KMS-11 (cell line): Measurements from ENCODE around the gene LRRK2.

ENCODE experiments used
- H2AFZ ChIP-seq: fragments of 200-600 bp; sonication (generic); 2 replicates; pipeline ENCODE4 v1.6.1; 2016; ENCODE audit warnings: antibody characterized with exemption, mixed run types, low read depth
- H3K27ac ChIP-seq: fragments of 200-600 bp; sonication (generic); 2 replicates; pipeline ENCODE4 v1.6.1; 2016; ENCODE audit warnings: mild to moderate bottlenecking, mixed run types
- H3K27me3 ChIP-seq: fragments of 200-600 bp; sonication (generic); 2 replicates; pipeline ENCODE4 v1.6.1; 2017; ENCODE audit warnings: mild to moderate bottlenecking, low read depth, mixed run types, moderate library complexity; ENCODE audit not compliant: insufficient read depth
- H3K36me3 ChIP-seq: fragments of 200-600 bp; sonication (generic); 2 replicates; pipeline ENCODE4 v1.6.1; 2017; ENCODE audit warnings: mild to moderate bottlenecking, mixed run types; ENCODE audit not compliant: insufficient read depth
- H3K4me1 ChIP-seq: fragments of 200-600 bp; sonication (generic); 2 replicates; pipeline ENCODE4 v1.6.1; 2016; ENCODE audit warnings: mild to moderate bottlenecking, low read depth, mixed run types; ENCODE audit not compliant: poor library complexity, severe bottlenecking
- H3K4me2 ChIP-seq: fragments of 200-600 bp; sonication (generic); 2 replicates; pipeline ENCODE4 v1.7.0; 2016; ENCODE audit warnings: mild to moderate bottlenecking, mixed run types
- H3K4me3 ChIP-seq: fragments of 200-600 bp; sonication (generic); IDR thresholded peaks from 2 replicates; pipeline ENCODE4 v1.6.1; 2017; ENCODE audit warnings: low read depth, low read length, mixed read lengths; ENCODE audit not compliant: insufficient read depth
- H3K79me2 ChIP-seq: fragments of 200-600 bp; sonication (generic); 2 replicates; pipeline ENCODE4 v1.6.1; 2016; ENCODE audit warnings: low read depth, mixed run types; ENCODE audit not compliant: insufficient read depth
- H3K9ac ChIP-seq: fragments of 200-600 bp; sonication (generic); 2 replicates; pipeline ENCODE4 v1.6.1; 2016; ENCODE audit warnings: mild to moderate bottlenecking, mixed run types
- H4K20me1 ChIP-seq: fragments of 200-600 bp; sonication (generic); 2 replicates; pipeline ENCODE4 v1.6.1; 2016; ENCODE audit warnings: mild to moderate bottlenecking, mixed run types; ENCODE audit not compliant: insufficient read depth
- TF ChIP-seq, protein P1 (sequence below): fragments of 200-600 bp; sonication (generic); conservative IDR thresholded peaks from 2 replicates; pipeline ENCODE4 v1.6.1; 2017; ENCODE audit warnings: low read depth, mild to moderate bottlenecking, antibody characterized with exemption, low read length, moderate library complexity, mixed read lengths

The LRRK2 gene

DNA sequence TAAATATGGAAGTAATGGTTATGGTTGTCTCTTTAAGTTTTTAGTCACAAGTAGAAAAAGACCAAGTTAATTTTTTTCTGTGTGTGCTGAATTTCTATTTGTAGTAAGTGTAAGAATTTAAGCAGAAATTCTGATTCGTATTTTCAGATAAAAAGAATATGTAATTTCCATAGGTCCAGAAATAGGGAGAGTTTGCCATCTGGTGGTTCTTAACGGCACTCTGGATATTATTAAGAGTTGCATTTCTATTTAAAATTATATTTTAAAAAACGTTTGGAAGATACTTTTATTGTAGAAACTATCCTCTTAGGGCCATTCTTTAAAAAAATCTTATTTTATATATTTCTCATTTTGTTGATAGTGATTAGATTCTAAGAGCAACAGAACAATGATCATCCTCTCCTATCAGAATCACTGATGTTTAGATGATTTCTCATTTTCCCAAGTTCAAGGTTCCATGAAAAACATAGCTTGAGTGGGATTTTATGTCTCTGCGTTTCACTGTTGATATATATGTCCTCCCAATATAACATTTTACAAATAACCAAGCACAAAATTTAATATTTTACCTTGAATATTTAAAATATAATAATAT lies 88.3 kb downstream of the LRRK2 start:
- no peak overlapping the region for H3K9ac ChIP-seq
- H3K4me2 ChIP-seq, result no peak overlapping the region
- H4K20me1 ChIP-seq, result no peaks in the 10 kb centered on the region
- H3K36me3 ChIP-seq, result no peaks in the 10 kb centered on the region
- TF ChIP-seq, protein P1, sequence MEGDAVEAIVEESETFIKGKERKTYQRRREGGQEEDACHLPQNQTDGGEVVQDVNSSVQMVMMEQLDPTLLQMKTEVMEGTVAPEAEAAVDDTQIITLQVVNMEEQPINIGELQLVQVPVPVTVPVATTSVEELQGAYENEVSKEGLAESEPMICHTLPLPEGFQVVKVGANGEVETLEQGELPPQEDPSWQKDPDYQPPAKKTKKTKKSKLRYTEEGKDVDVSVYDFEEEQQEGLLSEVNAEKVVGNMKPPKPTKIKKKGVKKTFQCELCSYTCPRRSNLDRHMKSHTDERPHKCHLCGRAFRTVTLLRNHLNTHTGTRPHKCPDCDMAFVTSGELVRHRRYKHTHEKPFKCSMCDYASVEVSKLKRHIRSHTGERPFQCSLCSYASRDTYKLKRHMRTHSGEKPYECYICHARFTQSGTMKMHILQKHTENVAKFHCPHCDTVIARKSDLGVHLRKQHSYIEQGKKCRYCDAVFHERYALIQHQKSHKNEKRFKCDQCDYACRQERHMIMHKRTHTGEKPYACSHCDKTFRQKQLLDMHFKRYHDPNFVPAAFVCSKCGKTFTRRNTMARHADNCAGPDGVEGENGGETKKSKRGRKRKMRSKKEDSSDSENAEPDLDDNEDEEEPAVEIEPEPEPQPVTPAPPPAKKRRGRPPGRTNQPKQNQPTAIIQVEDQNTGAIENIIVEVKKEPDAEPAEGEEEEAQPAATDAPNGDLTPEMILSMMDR, result 0 out of 2 replicates have a peak, but pooled peaks have one; percentile 33
- H3K27ac ChIP-seq, result no peak overlapping the region
- no peak overlapping the region for H2AFZ ChIP-seq
- no peak overlapping the region for H3K4me3 ChIP-seq
- no peaks in the 10 kb centered on the region for H3K27me3 ChIP-seq
- no peaks in the 10 kb centered on the region for H3K79me2 ChIP-seq
- no peaks in the 10 kb centered on the region for H3K4me1 ChIP-seq

DNA sequence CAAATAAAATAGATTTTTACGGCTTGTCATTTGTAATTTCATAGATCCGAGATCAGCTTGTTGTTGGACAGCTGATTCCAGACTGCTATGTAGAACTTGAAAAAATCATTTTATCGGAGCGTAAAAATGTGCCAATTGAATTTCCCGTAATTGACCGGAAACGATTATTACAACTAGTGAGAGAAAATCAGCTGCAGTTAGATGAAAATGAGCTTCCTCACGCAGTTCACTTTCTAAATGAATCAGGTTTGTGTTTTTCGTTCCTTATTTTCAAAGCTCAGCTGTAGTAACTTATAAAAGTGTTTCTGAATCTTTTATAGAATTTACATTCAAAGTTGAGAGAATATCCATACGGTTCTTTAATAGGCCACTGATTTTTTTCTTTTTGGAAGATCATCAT lies 89.1 kb downstream of the LRRK2 start:
- TF ChIP-seq, protein P1, result no peak
- H3K4me2 ChIP-seq, result no peak overlapping the region
- H3K36me3 ChIP-seq, result no peaks in the 10 kb centered on the region
- no peaks in the 10 kb centered on the region for H3K4me1 ChIP-seq
- H3K4me3 ChIP-seq, result no peak overlapping the region
- no peaks in the 10 kb centered on the region for H3K27me3 ChIP-seq
- no peaks in the 10 kb centered on the region for H4K20me1 ChIP-seq
- no peak overlapping the region for H3K9ac ChIP-seq
- H3K79me2 ChIP-seq, result no peaks in the 10 kb centered on the region
- H3K27ac ChIP-seq, result no peak overlapping the region
- no peak overlapping the region for H2AFZ ChIP-seq

DNA sequence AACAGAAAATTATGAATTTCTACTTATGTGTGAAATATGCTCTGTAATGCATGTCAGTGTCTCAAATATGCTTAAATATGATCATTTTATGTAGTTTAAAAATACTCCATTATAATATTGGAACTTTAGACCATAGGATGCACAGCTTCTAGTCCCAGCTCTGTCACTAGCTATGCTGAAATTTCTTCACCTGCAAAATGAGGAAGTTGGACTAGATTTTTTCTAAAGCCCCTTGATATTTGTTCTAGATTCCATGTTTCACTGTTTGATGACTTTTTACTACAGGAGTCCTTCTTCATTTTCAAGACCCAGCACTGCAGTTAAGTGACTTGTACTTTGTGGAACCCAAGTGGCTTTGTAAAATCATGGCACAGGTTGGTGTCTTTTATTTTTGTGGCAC lies 90.1 kb downstream of the LRRK2 start:
- H3K9ac ChIP-seq, result no peak overlapping the region
- no peaks in the 10 kb centered on the region for H3K36me3 ChIP-seq
- no peaks in the 10 kb centered on the region for H3K27me3 ChIP-seq
- H3K27ac ChIP-seq, result no peak overlapping the region
- H3K4me1 ChIP-seq, result no peaks in the 10 kb centered on the region
- no peaks in the 10 kb centered on the region for H4K20me1 ChIP-seq
- no peak overlapping the region for H3K4me3 ChIP-seq
- H3K4me2 ChIP-seq, result no peak overlapping the region
- H2AFZ ChIP-seq, result no peak overlapping the region
- no peaks in the 10 kb centered on the region for H3K79me2 ChIP-seq
- TF ChIP-seq, protein P1, result no peak

DNA sequence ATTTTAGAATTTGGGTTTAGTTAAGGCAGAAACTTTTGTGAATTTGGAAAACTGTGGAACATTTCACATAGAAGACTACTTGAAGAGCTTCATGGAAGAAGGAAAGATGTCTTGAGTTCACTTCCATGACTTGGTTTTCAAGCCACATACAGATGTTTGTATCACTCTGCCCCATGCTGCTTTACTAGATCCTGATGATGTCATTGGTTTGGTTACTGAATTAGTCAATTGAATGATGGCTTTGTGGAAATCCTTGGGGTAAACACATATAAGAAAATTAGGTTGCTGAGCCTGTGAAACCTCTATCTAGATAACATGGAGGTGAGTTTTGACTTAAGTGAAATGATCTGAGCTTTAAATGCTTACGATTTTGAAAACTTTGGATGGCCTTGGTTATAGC lies 90.6 kb downstream of the LRRK2 start:
- TF ChIP-seq, protein P1, result no peak
- Histone ChIP-seq H3K4me2 (no peak overlapping the region), H3K79me2 (no peaks in the 10 kb centered on the region), H3K27me3 (no peaks in the 10 kb centered on the region), H2AFZ (no peak overlapping the region), H4K20me1 (no peaks in the 10 kb centered on the region), H3K9ac (no peak overlapping the region), H3K4me3 (no peak overlapping the region), H3K27ac (no peak overlapping the region), H3K36me3 (no peaks in the 10 kb centered on the region), H3K4me1 (no peaks in the 10 kb centered on the region)
